HG03045 (cell line): Measurements from ENCODE around the gene YAF2.
"Not testable (repeated sequence)": the region's sequence is repeated elsewhere in the genome, so short reads cannot be mapped to it uniquely, and the experiment has no call there.

Source experiments
- ATAC-seq: cut with Tn5 transposase; IDR thresholded peaks from one replicate; pipeline ENCODE4 v1.9.1; 2021; ENCODE audit warnings: mild to moderate bottlenecking, moderate library complexity; ENCODE audit not compliant: unreplicated experiment

YAF2 gene

DNA sequence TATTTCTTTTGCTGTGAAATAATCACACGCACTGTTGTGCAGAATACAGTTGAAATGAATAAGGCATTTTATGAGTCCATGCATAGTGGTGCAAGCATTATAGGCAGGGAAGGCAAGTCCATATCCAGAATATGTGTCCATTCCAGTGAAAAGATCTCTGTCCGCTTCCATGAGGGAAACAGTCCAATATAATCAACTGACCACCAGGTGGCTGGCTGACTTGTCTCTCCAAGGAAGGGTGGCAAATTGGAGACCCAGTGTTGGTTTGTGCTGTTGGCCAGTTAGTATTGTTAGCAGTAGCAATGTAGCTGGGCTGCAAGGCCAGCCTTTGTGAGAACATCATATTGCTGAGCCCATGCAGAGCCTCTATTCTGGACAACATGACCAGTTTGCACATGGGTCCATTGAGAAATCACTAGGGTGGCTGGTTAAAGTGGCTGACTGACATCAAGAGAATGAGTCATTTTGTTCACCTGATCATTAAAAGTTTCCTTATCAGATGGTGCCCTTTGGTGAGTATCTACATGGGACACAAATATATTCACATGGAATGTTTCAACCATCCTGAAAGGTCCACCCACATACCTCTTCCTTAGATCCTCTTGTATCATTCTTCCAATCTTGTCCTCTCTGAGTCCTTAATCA lies 17.3 kb upstream of the YAF2 start:
- ATAC-seq: no peak

DNA sequence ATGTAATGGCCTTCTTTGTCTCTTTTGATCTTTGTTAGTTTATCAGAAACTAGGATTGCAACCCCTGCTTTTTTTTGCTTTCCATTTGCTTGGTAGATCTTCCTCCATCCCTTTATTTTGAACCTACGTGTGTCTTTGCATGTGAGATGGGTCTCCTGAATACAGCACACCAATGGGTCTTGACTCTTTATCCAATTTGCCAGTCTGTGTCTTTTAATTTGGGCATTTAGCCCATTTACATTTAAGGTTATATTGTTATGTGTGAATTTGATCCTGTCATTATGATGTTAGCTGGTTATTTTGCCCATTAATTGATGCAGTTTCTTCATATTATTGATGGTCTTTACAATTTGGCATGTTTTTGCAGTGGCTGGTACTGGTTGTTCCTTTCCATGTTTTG lies 14.6 kb upstream of the YAF2 start:
- not testable (repeated sequence) for ATAC-seq

DNA sequence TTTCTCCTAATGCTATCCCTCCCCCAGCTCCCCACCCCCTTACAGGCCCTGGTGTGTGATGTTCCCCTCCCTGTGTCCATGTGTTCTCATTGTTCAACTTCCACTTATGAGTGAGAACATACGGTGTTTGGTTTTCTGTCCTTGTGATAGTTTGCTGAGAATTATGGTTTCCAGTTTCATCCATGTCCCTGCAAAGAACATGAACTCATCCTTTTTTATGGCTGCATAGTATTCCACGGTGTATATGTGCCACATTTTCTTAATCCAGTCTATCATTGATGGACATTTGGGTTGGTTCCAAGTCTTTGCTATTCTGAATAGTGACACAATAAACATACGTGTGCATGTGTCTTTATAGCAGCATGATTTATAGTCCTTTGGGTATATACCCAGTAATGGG lies 11.0 kb upstream of the YAF2 start:
- ATAC-seq: not testable (repeated sequence)

DNA sequence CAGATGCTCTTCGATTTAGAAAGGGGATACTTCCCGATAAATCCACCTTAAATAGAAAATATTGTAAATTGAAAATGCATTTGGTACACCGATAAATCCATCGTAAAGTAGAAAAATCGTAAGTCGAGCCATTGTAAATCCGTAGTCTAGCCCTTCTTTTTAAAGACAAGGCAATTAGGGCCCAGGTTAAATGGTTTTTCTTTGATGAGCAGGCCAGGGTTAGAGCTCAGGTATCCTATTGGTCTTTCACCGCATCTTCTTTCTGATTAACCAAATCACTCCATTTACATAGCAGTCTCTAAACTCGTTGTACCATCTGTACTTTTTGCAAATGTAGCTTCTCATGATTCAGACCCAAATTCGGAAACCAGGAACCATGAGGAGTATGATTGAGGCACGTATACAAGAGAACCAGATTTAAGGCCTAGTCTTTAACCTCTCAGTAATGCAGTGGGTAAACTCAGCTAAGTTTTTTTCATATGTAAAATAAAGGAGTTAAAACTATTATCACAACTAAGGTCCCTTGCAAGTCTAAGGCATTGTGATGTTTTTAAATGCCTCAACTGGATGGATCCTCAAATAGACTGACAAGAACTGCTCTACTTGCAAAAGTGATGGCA lies 2.2 kb upstream of the YAF2 start:
- no peak for ATAC-seq

DNA sequence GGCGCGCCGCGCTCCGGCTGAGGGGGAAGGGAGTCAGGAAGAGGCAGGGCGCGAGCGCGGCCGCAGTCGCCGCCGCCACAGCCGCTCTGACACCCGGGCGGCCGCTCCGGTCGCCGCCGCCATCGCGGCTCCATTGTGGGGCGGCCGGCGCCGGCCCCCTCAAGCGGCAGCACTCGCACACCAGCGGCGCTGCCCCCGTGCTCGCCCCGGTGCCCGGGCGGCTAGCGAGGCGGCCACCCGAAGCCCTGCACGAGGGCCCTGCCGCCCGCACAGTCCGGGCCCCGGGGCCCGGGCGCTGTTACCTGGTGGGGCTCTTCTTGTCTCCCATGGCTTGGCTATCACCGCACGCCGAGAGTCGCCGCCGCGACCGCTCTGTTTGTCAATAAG lies 202 bp downstream of the YAF2 start:
- peak; percentile 40 for ATAC-seq

DNA sequence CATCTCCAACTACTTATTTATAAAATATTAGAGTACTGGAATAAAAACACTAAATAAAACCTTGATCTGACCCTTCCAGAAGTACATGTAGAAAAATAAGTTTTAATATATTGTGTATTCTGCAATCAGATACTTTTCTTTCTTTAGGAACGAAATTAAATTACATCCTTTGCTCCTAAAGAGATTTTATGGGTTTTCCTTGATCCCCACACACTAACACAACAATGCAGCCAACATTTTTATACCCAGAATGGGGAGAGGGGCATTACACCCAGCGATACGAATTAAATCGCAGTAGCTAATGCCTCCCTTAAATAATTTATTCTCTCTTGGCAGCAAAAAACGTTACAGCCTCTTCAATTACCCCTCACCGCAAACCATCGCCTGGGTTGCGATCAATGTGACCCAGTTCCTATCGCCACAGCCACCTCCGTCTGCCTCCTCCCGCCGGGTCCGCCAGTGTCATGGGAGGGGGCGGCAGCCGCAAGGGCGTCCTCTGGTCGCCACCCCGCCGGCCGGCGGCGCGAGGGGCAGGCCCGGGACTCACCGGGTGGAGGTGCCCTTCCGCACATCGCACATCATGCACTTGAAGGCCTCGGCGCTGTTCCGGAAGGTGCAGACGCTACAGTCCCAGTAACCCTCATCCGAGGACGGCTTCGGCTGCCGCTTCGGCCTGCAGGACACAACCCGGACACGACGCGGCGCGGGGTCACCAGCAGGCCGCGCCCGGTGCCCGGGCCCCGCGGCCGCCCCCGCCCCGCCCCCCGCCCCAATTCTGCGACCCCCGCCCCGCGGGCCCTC lies 796 bp downstream of the YAF2 start:
- peak; percentile 82 for ATAC-seq

DNA sequence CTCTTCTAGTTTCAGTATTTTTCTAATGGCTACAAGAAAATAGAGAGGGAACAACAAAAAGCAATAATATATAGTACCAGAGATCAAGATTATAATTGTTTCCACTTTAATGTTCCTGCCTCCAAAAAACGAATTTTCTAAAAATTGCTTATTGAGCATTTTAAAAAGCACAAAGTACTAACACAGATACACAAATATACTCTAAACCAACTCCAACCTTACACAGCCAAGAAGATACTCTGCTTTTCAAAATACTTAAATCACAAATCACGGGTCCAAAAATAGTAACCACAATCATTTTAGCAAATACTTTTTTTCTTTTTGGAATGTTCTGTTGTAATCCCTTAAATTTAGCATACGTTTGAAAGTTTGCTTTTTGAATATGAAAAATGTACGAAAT lies 2.0 kb downstream of the YAF2 start:
- ATAC-seq: no peak

DNA sequence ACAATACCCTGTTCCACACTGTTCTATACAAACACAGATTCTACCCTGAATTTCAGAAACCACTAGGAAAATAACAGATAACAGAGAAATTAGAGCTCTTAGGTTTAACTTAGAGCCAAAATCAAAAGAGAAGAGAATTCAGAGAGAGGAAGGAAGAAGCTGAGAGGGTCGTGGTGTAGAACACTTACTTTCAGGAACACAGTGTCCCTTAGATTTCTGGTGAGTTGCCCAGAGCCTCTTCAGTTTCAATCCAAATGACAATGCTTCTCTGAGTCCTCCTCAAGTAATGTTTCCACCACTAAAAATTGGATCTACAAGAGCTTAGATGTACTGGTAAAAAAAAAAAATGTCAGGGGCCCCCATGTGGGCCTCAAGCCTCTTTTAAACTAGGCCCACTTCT lies 2.6 kb downstream of the YAF2 start:
- no peak for ATAC-seq

DNA sequence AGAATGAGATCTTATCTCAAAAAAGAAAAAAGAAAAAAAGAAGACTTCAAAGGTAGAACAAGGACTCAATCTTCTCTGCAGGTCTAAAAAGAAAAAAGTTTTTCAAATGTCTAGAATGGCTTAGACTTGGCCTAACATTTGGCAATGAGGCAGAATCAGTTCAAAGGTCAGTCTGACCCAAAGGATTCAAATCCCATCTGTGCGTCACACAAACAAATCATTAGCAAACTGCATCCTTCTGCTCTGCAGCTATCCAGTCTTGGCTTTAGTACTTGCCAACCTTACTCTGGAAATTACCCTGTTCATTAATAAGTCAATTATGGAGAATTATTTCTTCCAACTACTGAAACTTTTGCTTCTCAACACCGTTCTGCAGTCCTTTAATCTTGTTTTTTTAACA lies 3.1 kb downstream of the YAF2 start:
- ATAC-seq: no peak

DNA sequence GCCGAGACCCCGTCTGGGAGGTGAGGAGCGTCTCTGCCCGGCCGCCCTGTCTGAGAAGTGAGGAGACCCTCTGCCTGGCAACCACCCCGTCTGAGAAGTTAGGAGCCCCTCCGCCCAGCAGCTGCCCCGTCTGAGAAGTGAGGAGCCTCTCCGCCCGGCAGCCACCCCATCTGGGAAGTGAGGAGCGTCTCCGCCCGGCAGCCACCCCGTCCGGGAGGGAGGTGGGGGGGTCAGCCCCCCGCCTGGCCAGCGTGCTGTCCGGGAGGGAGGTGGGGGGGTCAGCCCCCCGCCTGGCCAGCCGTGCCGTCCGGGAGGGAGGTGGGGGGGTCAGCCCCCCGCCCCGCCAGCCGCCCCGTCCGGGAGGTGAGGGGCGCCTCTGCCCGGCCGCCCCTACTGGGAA lies 10.5 kb downstream of the YAF2 start:
- not testable (repeated sequence) for ATAC-seq

DNA sequence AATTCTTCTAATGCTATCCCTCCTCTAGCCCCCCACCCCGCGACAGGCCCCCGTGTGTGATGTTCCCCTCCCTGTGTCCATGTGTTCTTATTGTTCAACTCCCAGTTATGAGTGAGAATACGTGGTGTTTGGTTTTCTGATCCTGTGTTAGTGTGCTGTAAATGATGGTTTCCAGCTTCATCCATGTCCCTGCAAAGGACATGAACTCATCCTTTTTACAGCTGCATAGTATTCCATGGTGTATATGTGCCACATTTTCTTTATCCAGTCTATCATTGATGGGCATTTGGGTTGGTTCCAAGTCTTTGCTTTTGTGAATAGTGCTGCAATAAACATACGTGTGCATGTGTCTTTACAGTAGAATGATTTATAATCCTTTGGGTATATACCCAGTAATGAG lies 13.5 kb downstream of the YAF2 start:
- ATAC-seq: not testable (repeated sequence)

DNA sequence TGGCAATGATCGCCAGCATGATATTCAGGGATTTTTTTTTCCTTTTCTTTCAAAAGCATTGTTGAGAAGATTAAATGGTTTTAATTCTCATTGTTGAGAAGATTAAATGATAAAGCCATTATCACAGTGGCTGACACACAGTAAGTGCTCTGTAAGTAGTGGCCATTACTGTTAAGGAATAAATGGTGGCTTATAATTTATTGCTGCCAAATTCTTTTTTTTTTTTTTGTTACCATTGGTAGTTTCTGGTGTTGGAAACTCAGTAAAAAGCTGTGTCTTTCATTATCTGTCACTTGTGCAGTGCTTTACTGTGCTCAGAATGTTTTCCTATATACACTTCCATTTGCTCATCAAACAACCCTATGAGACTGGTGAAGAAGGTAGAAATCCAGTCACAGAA lies 15.3 kb downstream of the YAF2 start:
- ATAC-seq: no peak

DNA sequence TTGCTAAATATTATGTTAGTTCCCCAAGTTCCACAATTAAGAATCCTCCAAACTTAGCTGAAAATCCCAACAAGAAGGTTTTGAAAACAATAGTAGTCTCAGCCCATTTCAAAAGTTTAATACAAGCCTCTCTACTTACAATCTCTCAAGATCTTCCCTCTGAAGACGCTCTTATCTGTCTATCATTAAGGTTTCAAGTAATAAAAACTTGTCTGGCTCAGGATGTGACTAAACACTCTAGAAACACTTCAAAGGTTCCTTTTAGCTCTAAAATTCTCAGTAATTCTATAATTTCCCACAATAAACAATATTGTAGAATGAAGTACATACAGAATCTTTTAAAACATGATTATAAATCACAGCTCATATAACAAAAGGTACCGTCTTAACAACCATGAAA lies 16.3 kb downstream of the YAF2 start:
- no peak for ATAC-seq

DNA sequence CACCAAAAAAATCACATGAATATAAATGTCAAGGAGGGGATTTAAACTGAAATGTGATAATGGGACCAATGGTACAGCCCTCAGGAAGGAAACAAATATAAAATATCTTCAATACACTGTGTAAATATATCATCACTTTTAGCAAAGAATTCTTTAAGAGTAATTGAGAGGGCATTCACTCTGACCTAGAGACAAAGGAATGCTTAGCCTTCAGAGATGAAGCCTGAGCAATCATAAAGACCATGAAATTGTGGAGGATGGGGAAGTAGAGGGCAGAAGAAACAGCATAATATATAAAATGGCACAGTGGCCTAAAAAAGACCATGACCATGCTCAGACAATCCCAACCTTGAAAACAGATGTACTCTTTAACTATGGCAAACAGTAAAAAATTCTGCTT lies 20.4 kb downstream of the YAF2 start:
- ATAC-seq: no peak

DNA sequence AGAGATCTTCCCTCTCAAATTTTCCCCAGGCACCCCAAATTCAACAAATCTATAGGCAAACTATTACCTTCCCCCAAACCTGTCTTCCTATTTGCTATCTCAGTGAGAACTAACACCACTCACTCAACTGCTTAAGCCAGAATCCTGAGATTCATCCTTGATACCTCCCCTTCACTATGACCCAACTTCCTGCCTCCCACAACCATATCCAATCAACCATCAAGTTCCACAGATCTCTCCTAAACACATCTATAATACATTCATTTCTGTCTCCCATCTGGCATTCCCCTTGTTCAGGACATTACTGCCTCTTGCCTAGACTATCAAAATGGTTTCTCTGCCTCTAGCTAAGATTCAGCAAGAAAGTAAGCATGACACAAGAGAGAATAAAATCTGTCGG lies 21.3 kb downstream of the YAF2 start:
- ATAC-seq: no peak

DNA sequence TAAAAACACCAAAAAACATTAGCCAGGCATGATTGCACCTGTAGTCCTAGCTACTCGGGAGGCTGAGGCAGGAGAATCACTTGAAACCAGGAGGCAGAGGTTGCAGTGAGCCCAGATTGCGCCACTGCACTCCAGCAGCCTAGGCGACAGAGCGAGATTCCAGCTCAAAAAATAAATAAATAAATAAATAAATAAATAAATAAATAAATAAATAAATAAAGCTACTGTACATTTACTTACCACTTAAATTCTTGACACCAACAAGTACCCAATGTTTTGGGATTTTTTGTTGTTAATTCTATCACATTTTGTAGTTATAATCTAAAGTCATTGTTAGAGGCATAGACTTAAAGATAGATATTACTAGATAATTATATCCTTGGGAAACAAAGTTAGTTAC lies 22.3 kb downstream of the YAF2 start:
- ATAC-seq: not testable (repeated sequence)

DNA sequence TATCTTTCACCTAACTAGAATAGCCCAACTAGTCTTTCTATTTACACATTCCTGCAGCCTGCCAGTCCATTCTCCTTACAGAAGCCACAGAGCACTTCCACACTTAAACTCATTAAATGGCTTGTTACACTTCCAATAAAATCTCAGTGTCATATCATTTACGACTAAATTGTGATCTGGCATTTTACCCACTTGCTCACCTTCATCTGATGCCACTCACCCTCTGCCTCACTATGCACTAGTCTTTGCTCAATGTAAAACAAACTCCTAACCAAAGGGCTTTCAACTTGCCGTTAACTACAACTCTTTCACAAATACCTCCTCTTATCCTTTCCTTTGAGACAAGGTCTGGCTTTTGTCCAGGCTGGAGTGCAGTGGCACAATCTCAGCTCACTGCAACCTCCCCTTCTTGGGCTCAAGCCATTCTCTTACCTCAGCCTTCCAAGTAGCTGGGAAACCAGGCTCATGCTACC lies 24.1 kb downstream of the YAF2 start:
- no peak for ATAC-seq

DNA sequence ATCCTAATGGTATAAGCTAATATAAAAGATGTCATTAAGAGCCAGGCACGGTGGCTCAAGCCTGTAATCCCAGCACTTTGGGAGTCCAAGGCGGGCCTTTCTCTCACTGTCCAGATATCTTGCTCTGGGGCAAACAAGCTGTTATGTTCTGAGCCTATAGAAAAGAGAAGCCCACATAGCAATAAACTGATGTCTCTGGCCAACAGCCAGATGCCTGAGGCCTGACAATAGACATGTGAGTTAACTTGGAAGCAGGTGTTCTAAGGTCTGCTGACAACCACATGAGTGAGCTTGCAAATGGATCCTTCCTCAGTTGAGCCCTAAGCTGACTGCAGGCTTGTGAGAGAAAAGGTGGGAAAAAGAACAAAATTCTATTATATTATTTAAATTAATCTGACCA lies 25.0 kb downstream of the YAF2 start:
- no peak for ATAC-seq

DNA sequence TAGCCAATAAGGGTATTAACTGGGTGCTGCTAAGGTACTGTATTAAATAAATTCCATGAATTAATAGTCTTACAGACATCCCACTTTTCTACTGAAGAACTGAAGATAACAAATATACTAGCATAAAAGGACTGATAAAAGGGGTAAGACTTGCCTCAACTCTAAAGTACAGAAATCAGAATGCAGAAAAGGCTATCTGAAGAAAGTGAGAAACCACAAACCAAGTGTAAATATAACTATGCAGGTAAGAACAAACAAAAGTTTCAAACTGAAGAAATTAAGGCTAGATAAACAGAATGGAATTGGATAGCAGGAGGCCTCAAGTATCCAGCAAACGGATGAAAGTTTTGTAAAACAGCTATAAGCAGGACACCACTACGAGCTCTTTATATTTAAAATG lies 29.5 kb downstream of the YAF2 start:
- no peak for ATAC-seq

DNA sequence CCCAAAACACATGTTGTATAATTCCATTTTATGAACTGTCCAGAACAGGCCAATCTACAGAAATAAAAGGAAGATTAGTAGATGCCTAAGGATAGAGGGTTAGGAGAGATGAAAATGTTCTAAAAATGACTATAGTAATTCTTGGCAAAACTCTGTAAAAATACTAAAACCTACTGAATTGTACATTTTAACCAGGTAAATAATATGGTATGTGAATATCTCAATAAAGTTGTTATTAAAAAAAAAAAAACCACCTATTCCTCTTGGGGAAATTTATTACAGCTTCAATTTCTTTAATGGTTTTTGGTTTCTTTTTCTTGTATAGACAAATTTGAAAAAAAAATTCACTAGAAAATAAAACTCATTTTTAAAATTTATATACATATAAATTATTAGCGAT lies 33.2 kb downstream of the YAF2 start:
- ATAC-seq: no peak

DNA sequence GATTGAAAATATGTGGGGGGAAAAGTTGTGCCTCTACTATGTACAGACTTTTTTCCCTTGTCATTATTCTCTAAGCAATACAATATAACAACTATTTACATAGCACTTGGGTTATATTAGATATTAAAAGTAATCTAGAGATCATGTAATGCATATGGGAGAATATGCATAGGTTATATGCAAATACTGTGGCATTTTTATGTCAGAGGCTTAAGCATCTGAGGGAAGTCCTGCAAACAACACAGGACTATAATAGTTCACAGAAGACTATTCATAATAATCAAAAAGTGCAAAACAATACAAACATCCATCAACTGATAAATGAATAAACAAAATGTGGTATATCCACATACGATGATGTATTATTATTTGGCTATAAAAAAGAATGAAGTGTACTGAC lies 33.7 kb downstream of the YAF2 start:
- ATAC-seq: no peak

DNA sequence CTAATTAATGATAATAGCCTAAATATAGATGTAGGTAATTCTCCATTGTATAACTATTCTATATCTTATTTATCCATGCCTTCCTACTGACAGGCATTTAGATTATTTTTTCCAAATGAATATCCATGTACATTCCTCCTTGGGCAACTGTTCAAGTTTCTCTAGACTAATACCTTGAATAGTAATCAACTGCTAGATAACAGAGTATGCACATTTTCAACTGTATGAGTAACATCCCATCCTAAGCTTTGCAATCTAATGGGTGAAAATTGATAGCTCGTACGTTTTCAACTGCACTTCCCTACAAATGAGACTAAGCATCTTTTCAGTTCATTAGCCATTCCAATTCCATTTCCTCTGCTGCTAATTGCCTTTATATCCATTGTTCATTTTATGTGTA lies 37.0 kb downstream of the YAF2 start:
- no peak for ATAC-seq
